Medulla oblongata (tissue), 1 donor: Measurements from ENCODE around the gene MED13L.

Experiments used
- DNase-seq: peaks from one replicate; pipeline ENCODE4 v3.0.0-alpha.2; 2015; ENCODE audit errors: extremely low spot score

The MED13L gene

GRCh38 chr12:116277467-116278278 lies at the start of gene MED13L:
Gene MED13L, minus strand, starts transcription at chr12:116277693. Its CDS starts 562 bp downstream, at chr12:116277131.
- peak; percentile 90 for DNase-seq

GRCh38 chr12:116325336-116325664 lies 47.8 kb upstream of the MED13L start:
- peak; percentile 27 for DNase-seq

DNA sequence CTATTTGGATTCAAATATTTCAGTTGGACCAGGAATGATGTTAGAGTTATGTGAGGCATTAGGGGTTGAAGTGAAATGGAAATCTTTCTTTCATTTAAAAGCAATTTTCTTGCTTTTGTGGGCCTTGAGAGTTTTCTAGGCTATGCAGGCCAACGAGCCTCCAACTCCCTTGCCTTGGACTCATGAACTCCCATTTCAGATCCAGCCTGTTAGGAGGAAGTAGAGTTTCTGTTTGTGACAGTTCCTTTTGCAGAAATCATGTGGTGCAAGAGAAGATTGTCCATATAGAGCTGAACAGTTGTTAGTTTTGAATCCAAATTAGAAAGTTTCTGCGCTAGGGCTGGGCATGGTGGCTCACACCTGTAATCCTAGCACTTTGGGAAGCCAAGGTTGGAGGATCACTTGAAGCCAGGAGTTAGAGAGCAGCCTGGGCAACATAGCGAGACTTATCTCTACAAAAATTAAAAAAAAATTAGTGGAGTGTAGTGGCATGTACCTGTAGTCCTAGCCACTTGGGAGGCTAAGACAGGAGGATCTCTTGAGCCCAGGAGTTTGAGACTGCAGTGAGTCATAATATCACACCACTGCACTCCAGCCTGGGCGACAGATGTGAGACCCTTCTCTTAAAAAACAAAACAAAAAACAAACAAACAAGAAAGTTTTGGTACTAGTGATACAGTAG lies 47.3 kb upstream of the MED13L start:
- peak; percentile 64 for DNase-seq

DNA sequence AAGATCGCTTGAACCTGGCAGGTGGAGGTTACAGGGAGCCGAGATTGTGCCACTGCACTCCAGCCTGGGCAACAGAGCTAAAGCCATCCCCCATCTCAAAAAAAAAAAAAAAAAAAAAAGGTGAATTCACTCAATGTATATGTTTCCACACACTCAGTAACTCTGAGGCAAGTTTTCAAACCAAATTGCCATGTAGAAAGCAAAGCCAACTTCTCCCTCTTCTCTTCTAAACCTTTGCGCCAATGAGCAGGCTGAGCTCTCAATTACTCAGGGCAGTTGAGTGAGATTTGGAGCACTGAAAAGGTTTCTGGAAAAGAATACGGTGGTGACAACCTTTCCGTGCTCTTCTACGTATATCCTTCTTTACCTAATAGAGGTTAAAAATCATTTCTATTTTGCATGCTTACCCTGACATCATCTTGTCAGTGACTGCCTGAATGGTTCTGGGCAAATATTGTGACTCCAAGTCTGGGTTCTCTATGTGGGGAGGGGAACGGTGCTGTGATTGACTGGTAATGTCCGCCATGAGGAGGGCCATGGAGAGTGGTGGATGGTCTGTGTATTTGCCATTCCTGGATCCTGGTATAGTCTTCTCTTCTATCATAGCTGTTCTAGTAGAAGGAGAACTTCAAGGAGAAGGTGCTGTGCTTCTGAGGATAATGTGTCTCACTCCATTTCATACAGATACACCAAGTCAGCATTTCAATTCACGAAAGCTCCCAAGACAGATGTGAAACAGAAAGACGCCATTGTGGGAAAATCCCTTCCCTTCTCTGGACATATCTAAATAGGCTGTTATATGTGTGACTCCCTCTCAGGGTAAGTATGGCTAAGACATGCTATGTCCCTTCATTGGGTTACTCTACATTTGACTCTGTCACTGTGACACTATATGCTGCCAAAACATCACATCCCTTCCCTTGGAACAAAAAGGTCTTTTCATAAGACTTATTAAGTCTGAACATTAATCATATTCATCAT lies 46.2 kb upstream of the MED13L start:
- no peak for DNase-seq

DNA sequence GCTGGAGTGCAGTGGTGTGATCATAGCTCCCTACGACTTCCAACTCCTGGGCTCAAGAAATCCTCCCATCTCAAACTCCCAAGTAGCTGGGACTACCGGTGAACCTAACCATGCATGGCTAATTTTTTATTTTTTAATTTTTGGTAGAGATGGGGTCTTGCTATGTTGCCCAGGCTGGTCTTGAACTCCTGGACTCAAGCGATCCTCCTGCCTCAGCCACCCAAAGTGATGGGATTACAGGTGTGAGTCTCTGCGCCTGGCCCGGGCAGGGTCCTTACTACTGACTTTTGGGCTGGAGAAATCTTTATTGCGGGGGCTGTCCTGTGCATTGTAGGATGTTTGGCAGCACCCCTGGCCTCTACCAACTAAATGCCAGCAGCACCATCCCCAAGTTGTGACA lies 44.4 kb upstream of the MED13L start:
- DNase-seq = no peak

DNA sequence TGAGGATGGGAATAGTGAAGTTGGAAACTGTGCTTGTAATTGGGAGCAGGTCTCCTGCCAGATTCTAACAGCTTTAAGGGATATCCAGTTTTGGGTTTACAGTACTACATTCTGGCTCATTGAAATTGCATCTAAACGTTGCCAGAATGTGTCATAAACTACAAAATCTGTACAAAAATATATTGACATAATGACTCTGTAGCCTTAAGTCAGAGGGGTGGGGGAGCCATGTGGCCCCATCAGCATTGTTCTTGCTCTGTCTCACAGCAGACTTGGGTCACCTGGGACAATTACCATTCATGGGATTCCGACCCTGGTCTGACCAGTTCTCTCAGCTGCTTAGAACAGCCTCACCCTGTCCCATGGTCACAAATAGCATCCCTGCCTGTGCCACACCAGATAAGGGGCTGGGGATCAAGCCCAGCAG lies 43.3 kb upstream of the MED13L start:
- no peak for DNase-seq

GRCh38 chr12:116319898-116320621 lies 42.6 kb upstream of the MED13L start:
- peak; percentile 79 for DNase-seq

- DNase-seq = no peak
Measured at GRCh38 chr12:116319233-116319897, 41.9 kb upstream of the MED13L start.

DNA sequence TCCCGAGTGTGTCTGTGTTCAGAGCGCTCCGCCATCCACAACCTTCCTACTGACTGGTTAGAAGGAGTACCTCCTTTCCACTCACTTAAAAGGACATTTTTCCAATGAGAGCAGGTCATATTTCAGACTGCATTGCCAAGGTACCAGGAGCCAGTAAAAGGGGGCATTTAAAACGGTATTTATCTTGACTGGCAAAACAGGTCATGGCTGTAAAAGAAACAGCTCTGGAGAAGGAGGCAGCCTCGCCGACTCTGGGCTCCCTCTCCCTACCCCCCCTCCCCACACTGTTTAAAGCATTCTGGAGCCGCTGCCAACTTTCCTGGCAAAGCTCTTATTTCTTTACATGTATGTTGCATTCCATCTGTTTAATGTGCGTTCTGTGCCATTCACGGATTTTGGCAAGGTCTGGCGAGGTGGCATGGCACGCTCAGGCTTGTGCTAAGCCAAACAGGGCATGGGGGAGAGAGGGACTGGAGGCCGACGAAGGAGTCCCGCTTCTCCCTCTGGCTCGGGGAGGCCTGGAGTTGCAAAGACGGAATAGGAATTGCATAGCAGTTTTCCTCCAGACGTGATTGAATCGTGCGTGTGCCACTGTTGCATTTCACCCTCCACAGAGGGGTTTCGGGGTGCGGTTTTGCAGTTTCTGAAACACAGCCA lies 41.2 kb upstream of the MED13L start:
- DNase-seq = no peak

DNA sequence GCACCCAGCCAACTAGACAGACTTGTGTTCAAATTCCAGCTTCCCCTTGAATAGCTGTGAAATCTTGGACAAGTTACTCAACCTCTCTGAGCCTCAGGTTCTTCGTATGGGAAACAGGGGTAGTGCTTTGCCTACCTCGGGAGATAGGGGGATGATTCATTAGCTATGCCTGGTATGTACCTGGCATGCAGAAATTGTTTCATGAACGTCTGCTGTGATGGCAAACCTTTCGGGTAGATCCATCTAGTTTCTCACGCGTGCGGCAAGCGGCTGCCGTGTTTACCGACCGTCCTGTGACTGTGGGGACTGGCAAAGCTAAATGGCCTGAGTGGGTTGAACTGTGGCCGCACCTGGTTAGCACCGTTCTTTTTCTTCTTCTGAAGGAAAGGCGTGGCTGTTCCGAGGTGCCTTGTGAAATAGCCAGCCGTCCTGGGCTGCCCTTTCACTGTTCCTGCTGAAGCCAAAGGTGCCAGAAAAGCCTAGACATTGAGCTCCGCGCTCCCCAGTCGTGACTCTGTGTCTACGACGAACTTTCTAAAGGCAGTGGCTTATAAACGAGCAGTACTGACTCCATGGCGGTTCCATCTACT lies 40.6 kb upstream of the MED13L start:
- DNase-seq = no peak

- no peak for DNase-seq
Measured at GRCh38 chr12:116317139-116317538, 39.6 kb upstream of the MED13L start.

DNA sequence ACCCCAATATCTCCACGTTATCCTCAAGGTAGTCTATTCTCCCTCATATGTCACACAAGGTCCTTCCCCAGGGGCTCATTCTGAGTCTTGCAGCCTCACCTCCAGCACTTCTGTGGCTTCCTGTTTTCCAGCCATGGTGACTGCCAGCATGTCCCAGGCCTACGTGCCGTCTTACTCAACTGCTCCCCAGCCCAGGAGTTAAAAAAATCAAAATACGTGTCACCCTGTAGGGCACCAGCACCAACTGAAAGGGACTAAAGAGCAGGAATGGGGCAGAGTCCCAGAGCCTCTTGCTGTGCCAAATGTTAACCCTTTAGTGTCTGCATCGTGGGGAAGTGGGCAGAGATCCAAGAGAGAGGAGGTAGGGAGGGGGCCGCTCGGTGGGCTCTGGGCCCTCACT lies 37.0 kb upstream of the MED13L start:
- no peak for DNase-seq

DNA sequence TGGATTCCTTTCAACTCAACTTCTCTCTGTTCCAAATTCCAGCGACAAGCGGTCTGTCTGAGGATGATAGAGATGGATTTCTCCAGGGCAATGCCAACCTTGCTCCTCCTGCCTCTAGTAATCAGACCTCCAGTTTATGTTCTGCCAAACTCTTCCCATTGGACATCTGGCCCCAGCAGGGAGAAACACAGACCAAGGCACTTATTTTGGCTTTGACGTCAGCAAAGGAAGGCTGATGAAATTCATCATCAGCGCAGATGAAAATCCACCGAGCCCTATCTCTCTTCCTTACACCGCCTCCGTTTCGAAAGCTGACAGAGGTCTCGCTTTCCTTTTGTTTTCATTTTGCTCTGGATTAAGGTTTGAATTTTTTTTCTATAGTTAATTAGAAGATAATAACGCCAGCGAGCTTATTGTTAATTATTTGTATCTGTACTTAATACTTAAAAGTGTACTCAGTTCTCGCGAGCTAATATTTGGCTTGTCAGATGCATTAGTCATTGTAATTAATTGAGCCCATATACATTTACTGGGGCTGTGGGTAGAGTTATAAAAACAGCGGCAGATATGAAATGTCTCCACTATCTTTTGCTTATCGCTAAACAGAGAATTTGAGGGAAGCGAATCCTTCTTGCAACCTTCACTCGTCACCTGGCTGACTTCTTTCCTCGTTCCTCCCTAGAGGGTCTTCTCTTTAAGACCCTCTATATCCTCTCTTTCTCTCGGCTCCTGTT lies 35.9 kb upstream of the MED13L start:
- no peak for DNase-seq

DNA sequence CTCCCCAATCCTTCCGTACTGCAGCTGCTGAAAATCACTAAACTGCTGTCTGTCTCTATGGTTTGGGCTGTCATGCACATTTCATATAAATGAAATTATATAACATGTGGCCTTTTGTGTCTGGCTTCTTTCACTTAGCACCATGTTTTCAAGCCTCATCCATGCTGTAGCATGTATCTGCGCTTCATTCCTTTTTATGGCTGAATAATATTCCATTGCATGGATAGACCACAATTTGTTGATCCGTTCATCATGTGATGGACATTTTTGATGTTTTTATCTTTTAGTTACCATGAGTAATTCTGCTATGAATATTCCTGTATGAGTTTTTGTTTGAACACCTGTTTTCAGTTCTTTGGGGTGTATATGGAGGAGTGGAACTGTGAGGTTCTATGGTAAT lies 32.6 kb upstream of the MED13L start:
- DNase-seq = no peak

- no peak for DNase-seq
Measured at GRCh38 chr12:116309343-116309742, 31.9 kb upstream of the MED13L start.

GRCh38 chr12:116308647-116309046 lies 31.2 kb upstream of the MED13L start:
- DNase-seq = no peak

DNA sequence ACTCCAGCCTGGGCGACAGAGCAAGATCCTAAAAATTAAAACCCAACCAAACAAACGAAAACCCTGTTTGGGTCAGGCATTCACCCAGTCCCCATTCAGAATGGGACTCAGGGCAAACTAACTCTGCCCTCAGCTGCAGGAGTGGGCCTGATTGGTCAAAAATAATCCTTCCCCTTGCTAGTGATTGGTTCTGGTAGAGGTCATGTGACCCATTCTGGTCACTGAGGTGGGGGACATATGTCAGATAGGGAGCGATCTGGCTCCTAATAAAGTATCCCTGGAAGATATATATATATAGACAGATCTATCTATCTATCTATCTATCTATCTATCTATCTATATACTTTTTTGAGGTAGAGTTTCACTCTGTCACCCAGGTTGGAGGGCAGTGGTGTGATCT lies 29.5 kb upstream of the MED13L start:
- DNase-seq = no peak

GRCh38 chr12:116306506-116306905 lies 29.0 kb upstream of the MED13L start:
- DNase-seq = no peak

DNA sequence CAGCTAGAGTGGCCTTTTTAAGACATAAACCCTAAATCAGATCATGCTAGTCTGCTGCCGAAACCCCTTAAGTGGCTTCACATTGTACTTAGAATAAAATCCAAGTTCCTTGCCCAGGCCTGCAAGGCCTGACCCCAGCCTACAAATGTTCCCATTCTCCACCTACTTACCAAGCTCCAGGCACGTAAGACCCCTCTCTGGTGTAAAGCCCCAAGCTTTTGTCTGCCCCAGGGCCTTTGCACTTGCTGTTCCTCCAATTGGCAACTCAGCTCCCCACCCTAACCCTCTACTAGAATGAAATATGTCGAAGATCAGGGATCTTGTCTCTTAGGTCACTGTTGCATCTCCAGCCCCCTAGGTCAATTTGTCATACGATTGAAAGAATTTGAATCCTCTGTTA lies 27.1 kb upstream of the MED13L start:
- DNase-seq = no peak
